PC-9 (cell line): ENCODE data around the gene ZNF407.

Experiments used
- CTCF ChIP-seq: fragments of 200-600 bp; sonication (generic); conservative IDR thresholded peaks from 2 replicates; pipeline ENCODE4 v1.6.1; 2017; ENCODE audit warnings: mixed run types, antibody characterized with exemption, mild to moderate bottlenecking, moderate library complexity
- EZH2 ChIP-seq: fragments of 200-600 bp; sonication (generic); IDR thresholded peaks from 2 replicates; pipeline ENCODE4 v1.8.0; 2017; ENCODE audit warnings: antibody characterized with exemption, low read depth

GRCh38 chr18:74645679-74646078 lies 48.0 kb downstream of the ZNF407 start:
- TF ChIP-seq CTCF, result no peak
- TF ChIP-seq EZH2, result no peak
